NK-92 (cell line): Measurements from ENCODE around the gene TUBGCP2.
"Not testable (repeated sequence)": the region's sequence is repeated elsewhere in the genome, so short reads cannot be mapped to it uniquely, and the experiment has no call there.

Source experiments
- DNase-seq: peaks from one replicate; lab custom pipeline; 2025; ENCODE audit not compliant: unreplicated experiment; lab: John Stamatoyannopoulos, UW

The TUBGCP2 gene

GRCh38 chr10:133326223-133326551 lies 17.5 kb upstream of the TUBGCP2 start:
- DNase-seq, result no peak

GRCh38 chr10:133325440-133326222 lies 17.0 kb upstream of the TUBGCP2 start:
- DNase-seq, result no peak

- no peak for DNase-seq
Observed at GRCh38 chr10:133324857-133325260, 16.2 kb upstream of the TUBGCP2 start.

- no peak for DNase-seq
Observed at GRCh38 chr10:133324198-133324792, 15.6 kb upstream of the TUBGCP2 start.

GRCh38 chr10:133322064-133322709 lies 13.5 kb upstream of the TUBGCP2 start:
- DNase-seq, result not testable (repeated sequence)

- not testable (repeated sequence) for DNase-seq
Observed at GRCh38 chr10:133320852-133321422, 12.3 kb upstream of the TUBGCP2 start.

- no peak for DNase-seq
Observed at GRCh38 chr10:133318494-133319127, 9.9 kb upstream of the TUBGCP2 start.

GRCh38 chr10:133316732-133317131 lies 8.1 kb upstream of the TUBGCP2 start:
- DNase-seq, result no peak

GRCh38 chr10:133316266-133316665 lies 7.6 kb upstream of the TUBGCP2 start:
- DNase-seq, result no peak

- no peak for DNase-seq
Observed at GRCh38 chr10:133315847-133316246, 7.2 kb upstream of the TUBGCP2 start.

- no peak for DNase-seq
Observed at GRCh38 chr10:133314911-133315310, 6.2 kb upstream of the TUBGCP2 start.

GRCh38 chr10:133313192-133313591 lies 4.5 kb upstream of the TUBGCP2 start:
- DNase-seq, result no peak

GRCh38 chr10:133312769-133313145 lies 4.1 kb upstream of the TUBGCP2 start:
- DNase-seq, result no peak

- DNase-seq, result no peak
Observed at GRCh38 chr10:133312016-133312768, 3.5 kb upstream of the TUBGCP2 start.

- DNase-seq, result no peak
Observed at GRCh38 chr10:133311570-133311969, 2.9 kb upstream of the TUBGCP2 start.

GRCh38 chr10:133310789-133311188 lies 2.1 kb upstream of the TUBGCP2 start:
- DNase-seq, result no peak

GRCh38 chr10:133310399-133310755 lies 1.7 kb upstream of the TUBGCP2 start:
- DNase-seq, result no peak

GRCh38 chr10:133309720-133310398 lies 1.2 kb upstream of the TUBGCP2 start:
- DNase-seq, result no peak

GRCh38 chr10:133309100-133309719 lies 538 bp upstream of the TUBGCP2 start:
- peak; percentile 26 for DNase-seq
